Heart left ventricle (tissue), 16 donors: ENCODE measurements around the gene ABL1. TPM values are rescaled to one million over a fixed set of nuclear protein-coding genes. Genes with fewer than 3 reads are reported as not detected.
A peak's percentile ranks its signal among the peaks of the same experiment; 100 is the strongest.

ENCODE experiments used
- ATAC-seq, 4 donors: fragments of 200-7000 bp; cut with Tn5 transposase; one replicate each; pipeline ENCODE4 v1.9.1; 2020 to 2022; ENCODE audit warnings: moderate library complexity in 4 of 4, mild to moderate bottlenecking in 3 of 4, moderate number of reproducible peaks in 1 of 4
- DNase-seq, 5 donors: peaks; one replicate each; pipeline ENCODE4 v3.0.0-alpha.2; 2020
- H3K27ac ChIP-seq, 12 donors: fragments of 200-600 bp; sonication (generic) in 4 of 12; one replicate each; pipeline versions ENCODE4 v1.5.0 to v1.8.0; 2016 to 2022; ENCODE audit warnings: mild to moderate bottlenecking in 2 of 12
- H3K27me3 ChIP-seq, 9 donors: fragments of 200-600 bp; sonication (generic) in 2 of 9; one replicate each; pipeline versions ENCODE4 v1.5.1 to v1.8.0; 2016 to 2022; ENCODE audit warnings: mild to moderate bottlenecking in 3 of 9
- H3K36me3 ChIP-seq, 9 donors: fragments of 200-600 bp; sonication (generic) in 2 of 9; one replicate each; pipeline versions ENCODE4 v1.5.0 to v1.8.0; 2018 to 2022; ENCODE audit warnings: mild to moderate bottlenecking in 2 of 9
- H3K4me1 ChIP-seq, 12 donors: fragments of 200-600 bp; sonication (generic) in 4 of 12; one replicate each; pipeline versions ENCODE4 v1.5.0 to v1.8.0; 2016 to 2022; ENCODE audit warnings: mild to moderate bottlenecking in 3 of 12
- H3K4me3 ChIP-seq, 12 donors: fragments of 200-600 bp; sonication (generic) in 4 of 12; one replicate each; pipeline versions ENCODE4 v1.5.0 to v1.8.0; 2017 to 2022; ENCODE audit warnings: mild to moderate bottlenecking in 9 of 12, moderate library complexity in 4 of 12
- H3K9me3 ChIP-seq, 12 donors: fragments of 200-600 bp; sonication (generic) in 4 of 12; one replicate each; pipeline versions ENCODE4 v1.5.0 to v1.8.0; 2016 to 2022; ENCODE audit warnings: mild to moderate bottlenecking in 1 of 12
- POLR2A ChIP-seq, 2 donors: fragments of 450-650 bp; IDR thresholded peaks; one replicate each; pipeline ENCODE4 v1.6.1; 2017; ENCODE audit warnings: antibody characterized with exemption in 2 of 2, mild to moderate bottlenecking in 2 of 2, moderate library complexity in 2 of 2
- WGBS, 4 donors: extraction: QIAGEN DNeasy Blood & Tissue Kit in 2 of 4; methylation state at CpG; one replicate each; pipeline versions ENCODE4 v1.1.5 to v1.1.7; 2013 to 2018; 5-methylcytosine and 5-hydroxymethylcytosine counted together
- intact Hi-C, 10 donors: fragments of 100-400 bp; cut with DNase I; formaldehyde crosslinking; loops; one replicate each; pipeline versions ENCODE4 v1.11.1 to v1.14.2; 2022
- polyA plus RNA-seq, 2 donors: library from polyadenylated mRNA; stranded (reverse); fragments of 200-250 nt; gene quantifications; one replicate each; pipeline ENCODE4 v1.2.3, GENCODE V29; 2013
- total RNA-seq, 9 donors: library from RNA; depleted of rRNA in 2 of 9; stranded (reverse); fragments of >200 nt in 2 of 9; fragmentation: NEBNext Ultra II Directional in 3 of 9; extraction: Animal tissue kit (Norgen Biotek cat#: 25700) in 3 of 9; gene quantifications; one replicate each; pipeline versions ENCODE4 v1.1.0 to v1.2.4, GENCODE V29; 2016 to 2023
- TF ChIP-seq, protein P1 (sequence below), 12 donors: fragments of 200-600 bp; sonication (generic) in 4 of 12; IDR thresholded peaks; one replicate each; pipeline versions ENCODE4 v1.5.0 to v1.8.0; 2018 to 2022; ENCODE audit warnings: antibody characterized with exemption in 12 of 12, mild to moderate bottlenecking in 5 of 12
- donor health status: ischemic (EF 13 %, LVEDD 7.1; RV severe dilation, severe dysfunction).
- donor health status: healthy with polysubstance abuse.
- donor health status: DM: no; HTN: yes; CAD: no.
- donor health status: DM: no; HTN: no; CAD: no.
- donor health status: ischemic (EF 25% LVEDD 6.9; RV normal size, moderate dysfunction).
- donor health status: ischemic (EF 25% LVEDD 5.7; RV mildly dilated, moderate dysfunction).
- donor health status: healthy.
- donor health status: DM: yes; HTN: yes; CAD: no.
- donor health status: ischemic (EF 35%, LVEDD 5.7; RV mildly dilated, moderate dysfunction).
- donor health status: nonischemic (EF 11% LVEDD 7.7; RV severe dilation, severe dysfunction).
- donor health status: DM: yes; HTN: yes; CAD: no.
- donor health status: PGD.
- donor health status: ischemic (EF 29% LVEDD 5.4; RV normal size, mild dysfunction).
- donor health status: nonischemic (EF 23%, LVEDD 6.1; RV moderate dilation, normal function).

Gene ABL1
- total and polyA plus RNA-seq, 11 donors = 13.2 to 49.8 (median 33.8) TPM

DNA sequence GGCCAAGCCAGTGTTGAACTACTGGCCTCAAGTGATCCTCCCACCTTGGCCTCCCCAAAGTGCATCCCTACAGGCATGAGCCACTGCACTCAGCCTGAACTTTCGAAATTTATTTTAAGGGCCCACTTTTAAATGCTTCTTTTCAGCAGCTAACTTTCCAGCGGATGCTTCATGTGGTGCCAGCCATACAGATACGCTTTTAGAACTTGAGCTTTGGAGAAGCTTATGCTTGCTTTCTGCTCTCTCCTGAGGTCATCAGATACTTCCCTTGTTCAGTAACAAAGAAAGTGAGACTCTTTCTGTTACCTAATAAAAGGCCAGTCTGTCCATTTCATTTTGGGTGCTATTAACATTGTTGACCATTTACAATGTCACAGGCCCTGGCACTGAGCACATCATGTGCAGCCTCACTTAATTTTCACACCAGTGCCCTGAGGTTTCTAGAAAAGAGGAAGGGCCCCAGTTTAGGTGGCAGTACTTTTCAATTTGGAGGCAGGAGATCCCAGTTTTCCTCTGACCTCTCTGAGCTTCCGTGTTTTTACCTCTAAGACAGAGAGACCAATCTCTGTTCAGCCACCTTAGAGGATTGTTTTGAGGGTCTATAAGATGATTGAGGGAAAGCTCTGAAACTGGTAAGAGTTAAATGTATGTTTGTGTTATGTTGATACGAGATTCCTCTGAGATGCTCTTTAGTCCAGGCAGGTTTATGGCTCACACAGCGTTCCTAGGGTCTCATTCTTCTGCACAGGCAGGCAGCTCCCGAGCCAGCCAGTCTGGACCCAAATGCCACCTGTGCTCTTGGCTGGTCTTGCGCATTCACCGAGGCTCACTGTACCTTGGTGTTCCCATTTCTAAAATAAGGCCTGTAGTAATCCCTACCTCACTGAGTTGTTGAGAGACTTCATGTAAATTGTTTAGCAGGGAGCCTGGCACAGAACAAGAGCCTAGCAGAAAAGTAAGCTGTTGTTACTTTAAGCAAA, 4.4 kb downstream of the ABL1 start:
- no peaks in the 10 kb centered on the region for H3K27me3 ChIP-seq
- H3K27ac ChIP-seq = peak overlapping the region in 8 of 12 donors; percentile 3 to 96 (median 48)
- H3K4me3 ChIP-seq = peak overlapping the region in 2 of 12 donors; percentile 14 to 27
- intact Hi-C loops = loop anchor here in 5 of 10 donors (5.0 to 10.0 kb wide), 3 partner anchors 55 to 125 kb away; no protein-coding TSS in a partner anchor
- peaks cover 5 to 87% (median 71%) of the 10 kb centered on the region in 12 donors for H3K4me1 ChIP-seq
- TF ChIP-seq, protein P1, sequence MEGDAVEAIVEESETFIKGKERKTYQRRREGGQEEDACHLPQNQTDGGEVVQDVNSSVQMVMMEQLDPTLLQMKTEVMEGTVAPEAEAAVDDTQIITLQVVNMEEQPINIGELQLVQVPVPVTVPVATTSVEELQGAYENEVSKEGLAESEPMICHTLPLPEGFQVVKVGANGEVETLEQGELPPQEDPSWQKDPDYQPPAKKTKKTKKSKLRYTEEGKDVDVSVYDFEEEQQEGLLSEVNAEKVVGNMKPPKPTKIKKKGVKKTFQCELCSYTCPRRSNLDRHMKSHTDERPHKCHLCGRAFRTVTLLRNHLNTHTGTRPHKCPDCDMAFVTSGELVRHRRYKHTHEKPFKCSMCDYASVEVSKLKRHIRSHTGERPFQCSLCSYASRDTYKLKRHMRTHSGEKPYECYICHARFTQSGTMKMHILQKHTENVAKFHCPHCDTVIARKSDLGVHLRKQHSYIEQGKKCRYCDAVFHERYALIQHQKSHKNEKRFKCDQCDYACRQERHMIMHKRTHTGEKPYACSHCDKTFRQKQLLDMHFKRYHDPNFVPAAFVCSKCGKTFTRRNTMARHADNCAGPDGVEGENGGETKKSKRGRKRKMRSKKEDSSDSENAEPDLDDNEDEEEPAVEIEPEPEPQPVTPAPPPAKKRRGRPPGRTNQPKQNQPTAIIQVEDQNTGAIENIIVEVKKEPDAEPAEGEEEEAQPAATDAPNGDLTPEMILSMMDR (IDR thresholded peaks at IDR 0.05) = no peak
- TF ChIP-seq POLR2A (IDR thresholded peaks at IDR 0.05) = no peak
- H3K9me3 ChIP-seq = no peaks in the 10 kb centered on the region
- WGBS, 4 donors = 69 to 77% (median 72%) methylated on average over 9 of the region's 9 CpGs
- no peak for ATAC-seq
- no peak for DNase-seq
- H3K36me3 ChIP-seq = no peaks in the 10 kb centered on the region

DNA sequence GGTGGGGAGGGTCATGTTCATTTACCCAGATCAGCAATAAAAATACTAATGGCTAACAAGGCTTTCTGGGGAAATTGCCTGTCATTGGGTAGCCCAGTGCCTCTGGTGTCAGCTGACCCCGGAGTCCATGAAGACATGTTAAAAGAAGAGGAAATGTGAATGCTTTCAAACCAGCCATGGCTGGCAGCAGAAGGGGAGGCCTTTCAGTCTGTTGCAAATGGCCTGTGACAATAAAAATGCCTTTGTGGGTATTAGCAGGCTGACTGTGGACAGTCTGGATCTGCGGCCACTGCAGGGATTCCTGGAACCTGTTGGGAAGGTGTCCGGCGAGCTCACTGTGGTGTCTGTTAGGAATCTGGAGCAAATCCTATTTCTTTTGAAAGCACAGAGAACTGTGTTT, 7.5 kb downstream of the ABL1 start:
- Histone ChIP-seq H3K4me1 (peaks cover 18 to 100% (median 85%) of the 10 kb centered on the region in 12 donors), H3K27ac (peak overlapping the region in 5 of 12 donors; percentile 79 to 96 (median 87)), H3K9me3 (no peaks in the 10 kb centered on the region), H3K4me3 (no peak overlapping the region), H3K36me3 (no peaks in the 10 kb centered on the region), H3K27me3 (no peaks in the 10 kb centered on the region)
- DNase-seq (no peak), ATAC-seq (no peak)
- intact Hi-C loops = loop anchor here in 1 of 10 donors (5.0 kb wide), 1 partner anchor 60 kb away; no protein-coding TSS in a partner anchor
- no peak for TF ChIP-seq POLR2A (IDR thresholded peaks at IDR 0.05)
- TF ChIP-seq, protein P1 (IDR thresholded peaks at IDR 0.05) = no peak
- WGBS, 4 donors = 81 to 90% (median 85%) methylated on average over 4 of the region's 4 CpGs

DNA sequence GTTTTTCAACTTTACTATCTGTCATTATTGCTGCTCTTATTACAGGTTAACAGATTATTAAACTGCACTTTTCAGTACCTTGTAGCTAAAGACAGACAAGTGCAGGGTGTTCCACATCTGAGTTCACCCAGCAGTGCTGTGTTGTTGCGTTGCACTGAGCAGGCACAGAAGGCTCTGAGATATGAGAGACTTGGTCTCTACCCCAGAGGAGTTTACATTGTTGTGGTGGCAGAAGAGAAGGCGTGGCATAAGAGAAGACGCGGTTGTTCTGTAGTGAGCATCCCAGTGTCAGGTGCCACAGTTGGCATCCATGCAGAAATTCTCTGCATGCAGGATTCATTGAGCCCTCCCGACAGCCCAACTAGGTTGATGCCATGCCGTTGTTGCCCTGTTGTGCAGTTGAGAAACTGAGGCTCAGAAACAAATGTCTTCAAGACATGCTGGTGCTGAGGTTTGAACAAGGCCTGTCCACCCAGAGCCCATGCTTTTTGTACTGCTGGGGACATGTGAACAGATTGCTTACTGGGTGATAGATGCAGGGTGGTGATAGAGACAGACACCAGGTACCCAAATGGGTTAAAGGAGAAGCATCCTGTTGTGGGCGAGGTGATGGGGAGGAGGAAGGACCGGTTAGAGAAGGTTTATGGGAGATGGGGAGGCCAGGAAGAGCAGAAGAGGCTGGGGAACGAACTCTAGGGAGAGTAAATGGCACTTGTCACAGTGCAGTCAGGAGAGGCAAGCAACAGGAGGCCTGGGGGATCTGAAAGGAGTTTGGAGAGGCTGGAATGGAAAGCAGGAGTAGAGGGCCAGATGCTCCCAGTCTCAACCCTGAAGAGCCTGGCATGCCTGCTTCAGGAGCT, 8.2 kb downstream of the ABL1 start:
- Histone ChIP-seq H3K27ac (peak overlapping the region in 10 of 12 donors; percentile 15 to 96 (median 86)), H3K9me3 (no peaks in the 10 kb centered on the region), H3K27me3 (no peaks in the 10 kb centered on the region), H3K4me1 (peaks cover 13 to 100% (median 85%) of the 10 kb centered on the region in 12 donors), H3K36me3 (no peaks in the 10 kb centered on the region), H3K4me3 (no peak overlapping the region)
- TF ChIP-seq, protein P1 (IDR thresholded peaks at IDR 0.05) = no peak
- TF ChIP-seq POLR2A (IDR thresholded peaks at IDR 0.05) = no peak
- ATAC-seq = no peak
- intact Hi-C loops = loop anchor here in 1 of 10 donors (5.0 kb wide), 1 partner anchor 61 kb away; no protein-coding TSS in a partner anchor
- no peak for DNase-seq
- WGBS, 4 donors = 58 to 61% (median 58%) methylated on average over 9 of the region's 9 CpGs
